Keratinocyte (primary cell): ENCODE data around the gene LCN2. TPM values are rescaled to one million over a fixed set of nuclear protein-coding genes. Genes with fewer than 3 reads are reported as not detected.

Source experiments
- DNase-seq: peaks from one replicate; pipeline ENCODE4 v3.0.0-alpha.2; 2011; ENCODE audit warnings: low read depth, missing footprints, low spot score
- FAIRE-seq: peaks from 2 replicates; lab custom pipeline; 2011; peaks lifted over from hg19 to GRCh38; lab: Jason Lieb, UNC
- H2AFZ ChIP-seq: 2 replicates; pipeline ENCODE4 v1.6.0; 2012; ENCODE audit warnings: low read length, control low read depth, inconsistent platforms; ENCODE audit not compliant: control insufficient read depth
- H3K27ac ChIP-seq: 2 replicates; pipeline ENCODE4 v1.5.1; 2011; ENCODE audit warnings: low read length; ENCODE audit not compliant: control insufficient read depth, insufficient read depth
- H3K27me3 ChIP-seq: 3 replicates; pipeline ENCODE4 v1.6.0; 2011; ENCODE audit warnings: low read length; ENCODE audit not compliant: control insufficient read depth, insufficient read depth; ENCODE audit errors: extremely low read depth
- H3K36me3 ChIP-seq, 2 experiments: 2 replicates in 1 of 2; 3 replicates in 1 of 2; pipeline ENCODE4 v1.5.1; 2011; ENCODE audit warnings: low read length in 2 of 2, mild to moderate bottlenecking in 1 of 2; ENCODE audit not compliant: control insufficient read depth in 2 of 2, insufficient read depth in 2 of 2; ENCODE audit errors: extremely low read depth in 1 of 2
- H3K4me1 ChIP-seq: 3 replicates; pipeline ENCODE4 v1.5.1; 2011; ENCODE audit warnings: low read length; ENCODE audit not compliant: control insufficient read depth, insufficient read depth; ENCODE audit errors: extremely low read depth
- H3K4me2 ChIP-seq: 3 replicates; pipeline ENCODE4 v1.6.0; 2011; ENCODE audit warnings: low read depth, low read length; ENCODE audit not compliant: control insufficient read depth, insufficient read depth; ENCODE audit errors: extremely low read depth
- H3K4me3 ChIP-seq, 3 experiments: fragments of 200-600 bp in 1 of 3; sonication (generic) in 1 of 3; 2 replicates in 2 of 3; 3 replicates in 1 of 3; pipeline ENCODE4 v1.5.1; 2011 to 2016; ENCODE audit warnings: low read length in 3 of 3, mild to moderate bottlenecking in 3 of 3, control low read depth in 2 of 3, inconsistent platforms in 1 of 3, low read depth in 1 of 3, mixed read lengths in 1 of 3, mixed run types in 1 of 3, moderate library complexity in 1 of 3; ENCODE audit not compliant: control insufficient read depth in 2 of 3, insufficient read depth in 2 of 3; ENCODE audit errors: extremely low read depth in 1 of 3
- H3K79me2 ChIP-seq: 2 replicates; pipeline ENCODE4 v1.6.0; 2012; ENCODE audit warnings: low read length; ENCODE audit not compliant: control insufficient read depth, insufficient read depth
- H3K9ac ChIP-seq: 3 replicates; pipeline ENCODE4 v1.6.0; 2011; ENCODE audit warnings: low read length; ENCODE audit not compliant: control insufficient read depth, insufficient read depth; ENCODE audit errors: extremely low read depth
- H3K9me1 ChIP-seq: 3 replicates; pipeline ENCODE4 v1.6.0; 2011; ENCODE audit warnings: low read length; ENCODE audit not compliant: control insufficient read depth, insufficient read depth; ENCODE audit errors: extremely low read depth
- H3K9me3 ChIP-seq: 2 replicates; pipeline ENCODE4 v1.5.1; 2012; ENCODE audit warnings: low read depth, low read length; ENCODE audit not compliant: control insufficient read depth
- H4K20me1 ChIP-seq: 3 replicates; pipeline ENCODE4 v1.6.0; 2011; ENCODE audit warnings: low read length; ENCODE audit not compliant: control insufficient read depth, insufficient read depth; ENCODE audit errors: extremely low read depth
- EZH2 ChIP-seq: IDR thresholded peaks from one replicate; pipeline ENCODE4 v1.6.1; 2012; ENCODE audit warnings: inconsistent platforms, mild to moderate bottlenecking, low read length, moderate library complexity
- dilution Hi-C: fragments of 300-500 bp; cut with MboI; formaldehyde crosslinking; loops from one replicate; pipeline ENCODE4 v1.7.0; 2020; ENCODE audit warnings: low sequenced_read_pairs; ENCODE audit not compliant: extremely low pct_ligation_motif_present
- polyA plus RNA-seq, 5 experiments: library from polyadenylated mRNA; depleted of rRNA in 3 of 5; stranded (reverse) in 3 of 5; stranded (forward) in 1 of 5; unstranded in 1 of 5; fragments of >200 nt; gene quantifications; 1 replicate in 1 of 5; 2 replicates in 3 of 5; 3 replicates in 1 of 5; pipeline versions ENCODE4 v1.2.1 to v1.2.3, GENCODE V29; 2011 to 2012; ENCODE audit warnings: missing spikeins in 2 of 5, low read depth in 1 of 5, low replicate concordance in 1 of 5
- TF ChIP-seq, protein P1 (sequence below), 3 experiments: IDR thresholded peaks in 1 of 3; conservative IDR thresholded peaks in 1 of 3; optimal IDR thresholded peaks in 1 of 3; 2 replicates in 2 of 3; 3 replicates in 1 of 3; pipeline versions ENCODE3 to v1.5.1; 2011; ENCODE audit warnings: low read length in 3 of 3, mild to moderate bottlenecking in 3 of 3, moderate library complexity in 2 of 3, control low read depth in 1 of 3, inconsistent platforms in 1 of 3; ENCODE audit not compliant: insufficient read depth in 2 of 3; ENCODE audit errors: extremely low read depth in 1 of 3

LCN2 gene
- polyA plus RNA-seq, 1 donor (not counting 4 experiments of a cell fraction or from before 2014, with no cell fraction given) = 28.9 TPM

DNA sequence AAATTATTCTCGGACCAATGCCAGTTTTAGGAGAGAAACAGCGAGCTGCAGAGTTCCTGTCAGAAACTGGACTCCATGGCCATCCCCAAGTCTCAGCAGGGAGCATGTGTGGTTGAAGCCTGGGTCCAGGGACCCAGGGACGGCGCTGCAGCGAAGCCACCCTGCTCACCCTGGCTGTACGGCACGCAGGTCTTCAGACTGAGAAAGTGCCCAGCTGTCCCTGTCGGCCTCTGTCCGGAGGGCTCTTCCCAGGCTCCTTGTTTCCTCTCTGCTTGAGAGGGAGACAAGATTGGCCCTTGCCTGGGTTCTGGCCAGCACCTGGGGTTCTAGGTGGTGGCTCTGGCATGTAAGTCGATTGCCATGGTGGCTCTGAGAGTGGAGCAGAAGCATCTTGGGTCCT is 48.7 kb upstream of the LCN2 start:
- Histone ChIP-seq H3K27ac (no peak overlapping the region), H3K9me1 (no peaks in the 10 kb centered on the region), H4K20me1 (no peaks in the 10 kb centered on the region), H3K9ac (no peak overlapping the region), H3K27me3 (no peaks in the 10 kb centered on the region), H3K4me3 (no peak overlapping the region), H3K4me2 (no peak overlapping the region), H2AFZ (no peak overlapping the region), H3K9me3 (no peaks in the 10 kb centered on the region), H3K4me1 (peaks cover 21% of the 10 kb centered on the region), H3K79me2 (peaks cover 28% of the 10 kb centered on the region), H3K36me3 (peaks cover 29 to 35% of the 10 kb centered on the region in 2 experiments)
- no peak for DNase-seq
- FAIRE-seq = no peak
- dilution Hi-C loops = no loop called here
- TF ChIP-seq, protein P1, sequence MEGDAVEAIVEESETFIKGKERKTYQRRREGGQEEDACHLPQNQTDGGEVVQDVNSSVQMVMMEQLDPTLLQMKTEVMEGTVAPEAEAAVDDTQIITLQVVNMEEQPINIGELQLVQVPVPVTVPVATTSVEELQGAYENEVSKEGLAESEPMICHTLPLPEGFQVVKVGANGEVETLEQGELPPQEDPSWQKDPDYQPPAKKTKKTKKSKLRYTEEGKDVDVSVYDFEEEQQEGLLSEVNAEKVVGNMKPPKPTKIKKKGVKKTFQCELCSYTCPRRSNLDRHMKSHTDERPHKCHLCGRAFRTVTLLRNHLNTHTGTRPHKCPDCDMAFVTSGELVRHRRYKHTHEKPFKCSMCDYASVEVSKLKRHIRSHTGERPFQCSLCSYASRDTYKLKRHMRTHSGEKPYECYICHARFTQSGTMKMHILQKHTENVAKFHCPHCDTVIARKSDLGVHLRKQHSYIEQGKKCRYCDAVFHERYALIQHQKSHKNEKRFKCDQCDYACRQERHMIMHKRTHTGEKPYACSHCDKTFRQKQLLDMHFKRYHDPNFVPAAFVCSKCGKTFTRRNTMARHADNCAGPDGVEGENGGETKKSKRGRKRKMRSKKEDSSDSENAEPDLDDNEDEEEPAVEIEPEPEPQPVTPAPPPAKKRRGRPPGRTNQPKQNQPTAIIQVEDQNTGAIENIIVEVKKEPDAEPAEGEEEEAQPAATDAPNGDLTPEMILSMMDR (optimal IDR thresholded peaks at IDR 0.05 in 1 of 3, IDR thresholded peaks at IDR 0.05 in 1 of 3, conservative IDR thresholded peaks at IDR 0.05 in 1 of 3; ENCODE audit: extremely low read depth in 1 of 3, insufficient read depth in 2 of 3, low read length in 3 of 3) = no peak
- TF ChIP-seq EZH2 = no peak

DNA sequence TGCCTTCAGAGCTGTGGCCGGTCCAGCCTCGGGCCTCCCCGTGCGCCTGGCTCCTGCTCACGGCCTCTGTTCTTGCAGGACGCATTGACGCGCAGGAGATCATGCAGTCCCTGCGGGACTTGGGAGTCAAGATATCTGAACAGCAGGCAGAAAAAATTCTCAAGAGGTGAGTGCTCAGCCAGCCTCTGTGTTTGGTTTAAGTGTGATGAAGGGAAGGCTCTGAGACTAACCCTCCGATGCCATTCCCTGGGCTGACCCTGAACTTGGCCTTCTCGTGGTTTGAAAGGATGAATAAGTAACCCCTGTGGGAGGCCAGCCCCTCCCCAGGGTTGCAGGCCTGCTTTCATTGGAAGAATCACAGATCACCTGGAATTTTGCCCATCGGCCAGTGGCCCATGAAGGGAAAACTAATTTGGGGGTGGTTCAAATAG is 48.0 kb upstream of the LCN2 start:
- no peak for FAIRE-seq
- TF ChIP-seq EZH2 = no peak
- TF ChIP-seq, protein P1 (optimal IDR thresholded peaks at IDR 0.05 in 1 of 3, IDR thresholded peaks at IDR 0.05 in 1 of 3, conservative IDR thresholded peaks at IDR 0.05 in 1 of 3; ENCODE audit: extremely low read depth in 1 of 3, insufficient read depth in 2 of 3, low read length in 3 of 3) = no peak
- no peak overlapping the region for H3K27ac ChIP-seq

More for the DNA sequence above, 48.0 kb upstream of the LCN2 start:
- Histone ChIP-seq H4K20me1 (no peaks in the 10 kb centered on the region), H3K4me3 (no peak overlapping the region), H3K36me3 (peaks cover 32 to 42% of the 10 kb centered on the region in 2 experiments), H2AFZ (no peak overlapping the region), H3K9me1 (no peaks in the 10 kb centered on the region), H3K79me2 (peaks cover 28% of the 10 kb centered on the region), H3K9me3 (no peaks in the 10 kb centered on the region), H3K9ac (no peak overlapping the region), H3K4me1 (peaks cover 21% of the 10 kb centered on the region), H3K4me2 (no peak overlapping the region), H3K27me3 (no peaks in the 10 kb centered on the region)
- no peak for DNase-seq
- dilution Hi-C loops = no loop called here
